Measurements from ENCODE around the gene PTGR3. TPM values are rescaled to one million over a fixed set of nuclear protein-coding genes. Genes with fewer than 3 reads are reported as not detected.

PTGR3 gene
- total RNA-seq, 1 experiment from 2014 or later, result 1.6 TPM

GRCh38 chr18:75221897-75222296 lies 13.0 kb upstream of the PTGR3 start:
- Histone ChIP-seq H2BK5ac (ENCODE audit: insufficient read length, low read length) (no peak overlapping the region), H3K27me3 (ENCODE audit: insufficient read depth, low read length) (no peaks in the 10 kb centered on the region), H2BK120ac (ENCODE audit: low read depth, low read length, poor library complexity, severe bottlenecking) (no peak overlapping the region), H3T11ph (ENCODE audit: low read length) (no peak overlapping the region), H2BK20ac (ENCODE audit: low read depth, low read length, poor library complexity, severe bottlenecking) (no peak overlapping the region), H2BK12ac (ENCODE audit: insufficient read length, low read depth, low read length) (no peak overlapping the region), H3K79me2 (ENCODE audit: insufficient read depth, low read length) (no peaks in the 10 kb centered on the region), H3K23ac (ENCODE audit: insufficient read length, low read depth, low read length) (no peak overlapping the region), H3K27ac (ENCODE audit: insufficient read length, low read depth, low read length) (no peak overlapping the region), H4K5ac (ENCODE audit: insufficient read length, low read depth, low read length) (no peak overlapping the region), H3K9me3 (ENCODE audit: control insufficient read depth, low read depth, low read length) (no peaks in the 10 kb centered on the region), H4K91ac (ENCODE audit: insufficient read length, low read depth, low read length) (no peak overlapping the region), H3K18ac (ENCODE audit: insufficient read length, low read depth, low read length) (no peak overlapping the region), H2BK15ac (ENCODE audit: low read depth, low read length) (no peak overlapping the region), H3K4me2 (ENCODE audit: insufficient read depth, insufficient read length, low read length) (no peak overlapping the region), H2AK5ac (ENCODE audit: insufficient read length, low read length) (no peak overlapping the region), H2AFZ (ENCODE audit: low read length) (no peak overlapping the region), H3K9ac (ENCODE audit: extremely low read depth, insufficient read length, low read length) (no peak overlapping the region), H3K4me1 (ENCODE audit: insufficient read depth, low read length) (no peaks in the 10 kb centered on the region), H3K56ac (ENCODE audit: insufficient read length, low read depth, low read length) (no peak overlapping the region), H3K23me2 (ENCODE audit: insufficient read length, low read depth, low read length, poor library complexity, severe bottlenecking) (no peaks in the 10 kb centered on the region), H3K79me1 (ENCODE audit: insufficient read depth, low read depth, low read length, poor library complexity, severe bottlenecking) (no peaks in the 10 kb centered on the region), H3K14ac (ENCODE audit: insufficient read depth, low read length) (no peak overlapping the region), H4K20me1 (ENCODE audit: control insufficient read depth, insufficient read depth, insufficient read length) (no peaks in the 10 kb centered on the region), H3K4ac (ENCODE audit: low read depth, low read length) (no peak overlapping the region), H4K8ac (replicated peaks; ENCODE audit: insufficient read length, low read depth, low read length) (no peak overlapping the region)
- no peaks in the 10 kb centered on the region for H3K36me3 Mint-ChIP-seq (ENCODE audit: insufficient read depth in 1 of 3, low read depth in 3 of 3)
- no peak for DNase-seq
- no peak overlapping the region for H3K4me3 Mint-ChIP-seq
- TF ChIP-seq CTCF (conservative IDR thresholded peaks at IDR 0.05), result no peak
- H3K9me3 Mint-ChIP-seq, result no peaks in the 10 kb centered on the region
- no peaks in the 10 kb centered on the region for H3K4me1 Mint-ChIP-seq
- no CpG with 5 or more reads among the region's 7 CpGs for WGBS (ENCODE audit: extremely low coverage, insufficient read length, low lambda C conversion rate)
- no peak overlapping the region for H3K27ac Mint-ChIP-seq
- H3K27me3 Mint-ChIP-seq (ENCODE audit: low read depth), result no peaks in the 10 kb centered on the region; the same call in 1 of the 2 replicates
